Erythroblast (primary cell): ENCODE results near the gene SOX8.

Source experiments
- GATA1 ChIP-seq: IDR thresholded peaks from 2 replicates; pipeline ENCODE4 v1.6.1; 2011; ENCODE audit warnings: low read depth, mild to moderate bottlenecking, control low read depth, low read length, moderate library complexity
- POLR2A ChIP-seq: IDR thresholded peaks from 2 replicates; pipeline ENCODE4 v1.6.1; 2011; ENCODE audit warnings: mild to moderate bottlenecking, low read length

- TF ChIP-seq POLR2A: no peak
- TF ChIP-seq GATA1: no peak
Observed at GRCh38 chr16:1036166-1036565, 54.6 kb downstream of the SOX8 start.
